ENCODE measurements around the gene ERBB4. TPM values are rescaled to one million over a fixed set of nuclear protein-coding genes. Genes with fewer than 3 reads are reported as not detected.

ERBB4 gene
- total and polyA plus RNA-seq, 7 donors, result under 0.01 to 0.33 (median 0.08) TPM; not detected in 1

- H3K27ac ChIP-seq, result no peak overlapping the region
- H3K4me3 ChIP-seq, result no peak overlapping the region
- TF ChIP-seq POLR2A (IDR thresholded peaks at IDR 0.05), result no peak
- intact Hi-C loops (cut with DNase I), result no loop called here
- H3K36me3 ChIP-seq, result no peaks in the 10 kb centered on the region
- no peaks in the 10 kb centered on the region for H3K9me3 ChIP-seq
- no peaks in the 10 kb centered on the region for H3K27me3 ChIP-seq
- 85 to 92% methylated on average over 2 of the region's 2 CpGs for WGBS, 2 donors
- DNase-seq, result no peak
- no peaks in the 10 kb centered on the region for H3K4me1 ChIP-seq
Observed at GRCh38 chr2:211903961-211904360, 634.6 kb downstream of the ERBB4 start.

GRCh38 chr2:211901226-211901846 lies 637.3 kb downstream of the ERBB4 start:
- TF ChIP-seq POLR2A (IDR thresholded peaks at IDR 0.05), result no peak
- TF ChIP-seq EP300 (IDR thresholded peaks at IDR 0.05), result no peak
- TF ChIP-seq CTCF (IDR thresholded peaks at IDR 0.05), result no peak
- TF ChIP-seq POLR2AphosphoS5 (IDR thresholded peaks at IDR 0.05), result no peak
- Histone ChIP-seq H3K27ac (no peak overlapping the region), H3K4me3 (no peak overlapping the region), H3K9me3 (no peaks in the 10 kb centered on the region), H3K36me3 (no peaks in the 10 kb centered on the region), H3K4me1 (no peaks in the 10 kb centered on the region), H3K27me3 (no peaks in the 10 kb centered on the region)
- intact Hi-C loops (cut with DNase I), result no loop called here
- WGBS, 2 donors, result 66 to 77% methylated on average over 6 of the region's 6 CpGs
- no peak for DNase-seq

- intact Hi-C loops (cut with DNase I), result no loop called here
- H3K4me3 ChIP-seq, result no peak overlapping the region
- H3K9me3 ChIP-seq, result no peaks in the 10 kb centered on the region
- WGBS, 2 donors, result 68 to 75% methylated on average over 2 of the region's 2 CpGs
- no peaks in the 10 kb centered on the region for H3K27me3 ChIP-seq
- no peak for DNase-seq
- H3K36me3 ChIP-seq, result no peaks in the 10 kb centered on the region
- no peaks in the 10 kb centered on the region for H3K4me1 ChIP-seq
- TF ChIP-seq EP300 (IDR thresholded peaks at IDR 0.05) (no peak), POLR2AphosphoS5 (IDR thresholded peaks at IDR 0.05) (no peak), CTCF (IDR thresholded peaks at IDR 0.05) (no peak), POLR2A (IDR thresholded peaks at IDR 0.05) (no peak)
- no peak overlapping the region for H3K27ac ChIP-seq
Observed at GRCh38 chr2:211900518-211900917, 638.1 kb downstream of the ERBB4 start.

- H3K36me3 ChIP-seq, result no peaks in the 10 kb centered on the region
- 50 to 57% methylated on average over 5 of the region's 5 CpGs for WGBS, 2 donors
- H3K27ac ChIP-seq, result no peak overlapping the region
- no peaks in the 10 kb centered on the region for H3K9me3 ChIP-seq
- H3K4me1 ChIP-seq, result no peaks in the 10 kb centered on the region
- H3K27me3 ChIP-seq, result no peaks in the 10 kb centered on the region
- DNase-seq, result no peak
- no peak overlapping the region for H3K4me3 ChIP-seq
- intact Hi-C loops (cut with DNase I), result no loop called here
- no peak for TF ChIP-seq EP300 (IDR thresholded peaks at IDR 0.05)
- no peak for TF ChIP-seq POLR2AphosphoS5 (IDR thresholded peaks at IDR 0.05)
- no peak for TF ChIP-seq CTCF (IDR thresholded peaks at IDR 0.05)
- no peak for TF ChIP-seq POLR2A (IDR thresholded peaks at IDR 0.05)
Observed at GRCh38 chr2:211900000-211900399, 638.6 kb downstream of the ERBB4 start.

GRCh38 chr2:211898702-211899101 lies 639.9 kb downstream of the ERBB4 start:
- Histone ChIP-seq H3K4me3 (no peak overlapping the region), H3K4me1 (no peaks in the 10 kb centered on the region), H3K27me3 (no peaks in the 10 kb centered on the region), H3K9me3 (no peaks in the 10 kb centered on the region), H3K36me3 (no peaks in the 10 kb centered on the region), H3K27ac (no peak overlapping the region)
- 42 to 71% methylated on average over 1 of the region's 1 CpG for WGBS, 2 donors
- no peak for TF ChIP-seq POLR2AphosphoS5 (IDR thresholded peaks at IDR 0.05)
- no peak for TF ChIP-seq EP300 (IDR thresholded peaks at IDR 0.05)
- no peak for TF ChIP-seq CTCF (IDR thresholded peaks at IDR 0.05)
- intact Hi-C loops (cut with DNase I), result no loop called here
- no peak for DNase-seq
